Right kidney (tissue), 1 donor: ENCODE data around the gene NFASC.
A peak's percentile ranks its signal among the peaks of the same experiment; 100 is the strongest.

Source experiments
- DNase-seq: peaks from one replicate; pipeline ENCODE4 v3.0.0-alpha.2; 2016

Gene NFASC

GRCh38 chr1:204984499-204984898 lies 113.8 kb downstream of the NFASC start:
- DNase-seq = no peak

GRCh38 chr1:204986181-204986580 lies 115.5 kb downstream of the NFASC start:
- DNase-seq = no peak

- no peak for DNase-seq
These were observed 117.0 kb downstream of the NFASC start for GRCh38 chr1:204987689-204988088.

- no peak for DNase-seq
These were observed 117.5 kb downstream of the NFASC start for GRCh38 chr1:204988196-204988595.

- peak; percentile 65 for DNase-seq
These were observed 118.8 kb downstream of the NFASC start for GRCh38 chr1:204989266-204990058.

- no peak for DNase-seq
These were observed 119.5 kb downstream of the NFASC start for GRCh38 chr1:204990059-204990664.

- no peak for DNase-seq
These were observed 120.2 kb downstream of the NFASC start for GRCh38 chr1:204990721-204991341.

- no peak for DNase-seq
These were observed 120.7 kb downstream of the NFASC start for GRCh38 chr1:204991342-204991844.

GRCh38 chr1:204992201-204992997 lies 121.7 kb downstream of the NFASC start:
- DNase-seq = no peak

GRCh38 chr1:204992998-204993314 lies 122.3 kb downstream of the NFASC start:
- no peak for DNase-seq

GRCh38 chr1:204994086-204994862 lies 123.6 kb downstream of the NFASC start:
- DNase-seq = no peak

GRCh38 chr1:204996981-204997380 lies 126.3 kb downstream of the NFASC start:
- DNase-seq = no peak

- no peak for DNase-seq
These were observed 127.1 kb downstream of the NFASC start for GRCh38 chr1:204997591-204998355.

GRCh38 chr1:205001162-205001561 lies 130.5 kb downstream of the NFASC start:
- no peak for DNase-seq

GRCh38 chr1:205002705-205003104 lies 132.0 kb downstream of the NFASC start:
- no peak for DNase-seq

GRCh38 chr1:205003358-205004131 lies 132.9 kb downstream of the NFASC start:
- no peak for DNase-seq

GRCh38 chr1:205004351-205004750 lies 133.7 kb downstream of the NFASC start:
- DNase-seq = no peak

GRCh38 chr1:205008896-205009295 lies 138.2 kb downstream of the NFASC start:
- no peak for DNase-seq

GRCh38 chr1:205009670-205010069 lies 139.0 kb downstream of the NFASC start:
- no peak for DNase-seq
